22Rv1 (cell line): ENCODE measurements around the gene TAOK2.

Source experiments
- H3K27ac ChIP-seq: fragments of 450-650 bp; 2 replicates; pipeline ENCODE4 v1.5.1; 2017
- CTCF ChIP-seq: fragments of 450-650 bp; IDR thresholded peaks from 2 replicates; pipeline ENCODE4 v1.5.1; 2017; ENCODE audit warnings: mild to moderate bottlenecking
- ZFX ChIP-seq: fragments of 450-650 bp; IDR thresholded peaks from 2 replicates; pipeline ENCODE4 v1.6.1; 2017; ENCODE audit warnings: antibody characterized with exemption, borderline replicate concordance

Gene TAOK2

GRCh38 chr16:29978564-29979270 is 5.0 kb downstream of the TAOK2 start:
- no peak overlapping the region for H3K27ac ChIP-seq
- TF ChIP-seq CTCF (no peak), ZFX (no peak)

- no peak for TF ChIP-seq CTCF
- no peak for TF ChIP-seq ZFX
- H3K27ac ChIP-seq = no peak overlapping the region
These were observed 9.1 kb downstream of the TAOK2 start for GRCh38 chr16:29982560-29983419.

- no peak overlapping the region for H3K27ac ChIP-seq
- no peak for TF ChIP-seq CTCF
These were observed 9.9 kb downstream of the TAOK2 start for GRCh38 chr16:29983420-29984136.

- TF ChIP-seq ZFX (no peak), CTCF (no peak)
- no peak overlapping the region for H3K27ac ChIP-seq
These were observed 10.6 kb downstream of the TAOK2 start for GRCh38 chr16:29984137-29984763.

GRCh38 chr16:29984764-29985147 is 11.1 kb downstream of the TAOK2 start:
- no peak for TF ChIP-seq ZFX
- no peak for TF ChIP-seq CTCF
- H3K27ac ChIP-seq = no peak overlapping the region

GRCh38 chr16:29985271-29985811 is 11.7 kb downstream of the TAOK2 start:
- TF ChIP-seq ZFX (no peak), CTCF (no peak)

More at GRCh38 chr16:29985271-29985811, 11.7 kb downstream of the TAOK2 start:
- no peak overlapping the region for H3K27ac ChIP-seq
